Subcutaneous abdominal adipose tissue (tissue), 5 donors: ENCODE measurements around the gene SARM1.

Experiments used
- H3K27ac ChIP-seq: one replicate; pipeline ENCODE4 v1.7.0; 2013; ENCODE audit warnings: low read depth, mild to moderate bottlenecking, inconsistent platforms, low read length, moderate library complexity
- H3K27me3 ChIP-seq, 5 donors: one replicate each; pipeline ENCODE4 v1.7.0; 2013; ENCODE audit warnings: low read length in 5 of 5, inconsistent platforms in 1 of 5; ENCODE audit not compliant: control insufficient read depth in 5 of 5, insufficient read depth in 4 of 5
- H3K36me3 ChIP-seq, 5 donors: one replicate each; pipeline ENCODE4 v1.7.0; 2013; ENCODE audit warnings: low read length in 5 of 5; ENCODE audit not compliant: control insufficient read depth in 5 of 5, insufficient read depth in 5 of 5
- H3K4me1 ChIP-seq, 5 donors: one replicate each; pipeline ENCODE4 v1.7.0; 2013; ENCODE audit warnings: low read length in 5 of 5, mild to moderate bottlenecking in 3 of 5, moderate library complexity in 1 of 5; ENCODE audit not compliant: control insufficient read depth in 5 of 5, insufficient read depth in 5 of 5
- H3K4me3 ChIP-seq, 5 donors: one replicate each; pipeline ENCODE4 v1.7.0; 2013; ENCODE audit warnings: low read length in 5 of 5, low read depth in 1 of 5
- H3K9ac ChIP-seq, 5 donors: one replicate each; pipeline ENCODE4 v1.7.0; 2013; ENCODE audit warnings: low read length in 5 of 5, mild to moderate bottlenecking in 4 of 5, moderate library complexity in 3 of 5
- H3K9me3 ChIP-seq, 5 donors: one replicate each; pipeline ENCODE4 v1.7.0; 2013; ENCODE audit warnings: low read length in 5 of 5; ENCODE audit not compliant: control insufficient read depth in 5 of 5
- donor health status: healthy.
- donor health status: healthy.
- donor health status: healthy.
- donor health status: healthy.
- donor health status: healthy.

The SARM1 gene

GRCh38 chr17:28339431-28339830, 32.1 kb upstream of the SARM1 start:
- H3K9ac ChIP-seq: no peak overlapping the region
- no peaks in the 10 kb centered on the region for H3K27me3 ChIP-seq
- H3K9me3 ChIP-seq: no peaks in the 10 kb centered on the region
- H3K27ac ChIP-seq: no peak overlapping the region
- H3K36me3 ChIP-seq: peaks cover 0 to 53% (median 51%) of the 10 kb centered on the region in 5 donors
- no peak overlapping the region for H3K4me3 ChIP-seq
- peaks cover 15 to 51% (median 25%) of the 10 kb centered on the region in 5 donors for H3K4me1 ChIP-seq

DNA sequence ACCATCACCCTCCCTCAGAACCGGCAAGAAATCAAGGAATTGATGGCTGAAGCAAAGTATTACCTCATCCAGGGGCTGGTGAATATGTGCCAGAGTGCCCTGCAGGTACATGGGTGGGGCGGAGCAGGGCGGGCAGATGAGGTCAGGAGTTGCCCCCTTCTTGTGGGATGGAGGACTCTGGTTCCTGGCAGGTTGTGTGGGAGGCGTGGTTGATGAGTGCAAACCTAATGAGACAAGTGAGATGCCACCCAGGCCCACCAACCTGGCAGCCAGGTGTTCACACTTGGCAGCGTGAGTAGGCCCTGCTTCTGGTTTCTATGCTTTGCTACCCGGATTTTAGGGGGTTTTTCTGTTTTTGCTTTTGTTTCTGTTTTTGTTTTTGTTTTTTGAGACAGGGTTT, 31.1 kb upstream of the SARM1 start:
- no peak overlapping the region for H3K27ac ChIP-seq
- no peak overlapping the region for H3K9ac ChIP-seq
- no peaks in the 10 kb centered on the region for H3K9me3 ChIP-seq
- H3K36me3 ChIP-seq: peaks cover 0 to 62% (median 59%) of the 10 kb centered on the region in 5 donors
- no peak overlapping the region for H3K4me3 ChIP-seq
- peaks cover 10 to 53% (median 22%) of the 10 kb centered on the region in 5 donors for H3K4me1 ChIP-seq
- no peaks in the 10 kb centered on the region for H3K27me3 ChIP-seq

GRCh38 chr17:28341516-28341915, 30.0 kb upstream of the SARM1 start:
- no peak overlapping the region for H3K9ac ChIP-seq
- no peak overlapping the region for H3K4me3 ChIP-seq
- no peak overlapping the region for H3K27ac ChIP-seq
- peaks cover 0 to 73% (median 69%) of the 10 kb centered on the region in 5 donors for H3K36me3 ChIP-seq
- no peaks in the 10 kb centered on the region for H3K27me3 ChIP-seq
- peaks cover 7 to 47% (median 17%) of the 10 kb centered on the region in 5 donors for H3K4me1 ChIP-seq
- H3K9me3 ChIP-seq: no peaks in the 10 kb centered on the region

DNA sequence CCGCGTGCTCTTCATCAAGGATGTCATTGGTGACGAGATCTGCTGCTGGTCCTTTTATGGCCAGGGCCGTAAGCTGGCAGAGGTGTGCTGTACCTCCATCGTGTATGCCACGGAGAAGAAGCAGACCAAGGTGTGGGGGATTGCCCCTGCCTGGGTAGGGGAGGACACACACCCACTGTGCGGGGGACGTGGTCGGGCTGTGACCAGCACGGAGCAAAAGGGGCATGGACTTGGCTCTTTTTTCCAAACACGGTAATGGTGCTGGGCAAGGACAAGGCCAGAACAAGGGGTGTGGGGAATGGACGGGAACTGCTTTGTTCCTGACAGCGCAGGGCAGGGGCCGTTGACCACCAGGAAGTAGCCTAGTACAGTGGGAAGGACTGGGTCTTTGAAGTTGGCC, 29.2 kb upstream of the SARM1 start:
- no peak overlapping the region for H3K9ac ChIP-seq
- H3K27ac ChIP-seq: no peak overlapping the region
- H3K27me3 ChIP-seq: no peaks in the 10 kb centered on the region
- no peaks in the 10 kb centered on the region for H3K9me3 ChIP-seq
- H3K36me3 ChIP-seq: peaks cover 0 to 81% (median 76%) of the 10 kb centered on the region in 5 donors
- H3K4me3 ChIP-seq: no peak overlapping the region
- H3K4me1 ChIP-seq: peaks cover 2 to 44% (median 10%) of the 10 kb centered on the region in 5 donors

DNA sequence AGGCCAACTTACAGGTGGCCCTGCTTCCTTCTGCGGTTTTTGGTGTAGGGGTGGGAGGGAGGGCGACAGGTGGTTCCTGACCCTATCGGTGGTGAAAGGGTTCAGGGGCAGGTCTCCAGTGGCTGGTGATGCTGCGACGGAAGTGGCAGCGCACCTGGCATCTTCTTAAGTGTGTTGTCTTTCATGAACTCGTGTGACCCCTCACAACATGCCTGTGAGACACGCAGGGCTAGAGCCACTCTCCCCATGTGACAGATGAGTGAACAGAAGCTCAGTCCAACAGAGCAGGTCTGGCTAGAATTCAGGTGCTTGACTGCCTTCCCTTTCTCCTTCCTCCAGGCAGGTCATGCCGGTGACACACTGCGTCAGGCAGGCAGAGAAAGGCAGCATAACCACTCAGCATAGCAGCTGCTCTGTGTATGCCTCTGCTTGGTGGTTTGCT, 28.0 kb upstream of the SARM1 start:
- no peak overlapping the region for H3K9ac ChIP-seq
- peaks cover 0 to 93% (median 88%) of the 10 kb centered on the region in 5 donors for H3K36me3 ChIP-seq
- no peak overlapping the region for H3K27ac ChIP-seq
- H3K9me3 ChIP-seq: no peaks in the 10 kb centered on the region
- H3K27me3 ChIP-seq: no peaks in the 10 kb centered on the region
- H3K4me3 ChIP-seq: no peak overlapping the region
- peaks cover 0 to 36% (median 7%) of the 10 kb centered on the region in 5 donors for H3K4me1 ChIP-seq

- Histone ChIP-seq H3K4me1 (peaks cover 0 to 35% (median 7%) of the 10 kb centered on the region in 5 donors), H3K4me3 (no peak overlapping the region), H3K27me3 (no peaks in the 10 kb centered on the region), H3K9ac (no peak overlapping the region), H3K36me3 (peaks cover 0 to 98% (median 93%) of the 10 kb centered on the region in 5 donors), H3K9me3 (no peaks in the 10 kb centered on the region), H3K27ac (no peak overlapping the region)
Measured at GRCh38 chr17:28344011-28344410, 27.5 kb upstream of the SARM1 start.

- Histone ChIP-seq H3K4me1 (peaks cover 0 to 31% (median 7%) of the 10 kb centered on the region in 5 donors), H3K9me3 (no peaks in the 10 kb centered on the region), H3K27ac (no peak overlapping the region), H3K36me3 (peaks cover 0 to 99% (median 93%) of the 10 kb centered on the region in 5 donors), H3K9ac (no peak overlapping the region), H3K27me3 (no peaks in the 10 kb centered on the region), H3K4me3 (no peak overlapping the region)
Measured at GRCh38 chr17:28344435-28344901, 27.0 kb upstream of the SARM1 start.

GRCh38 chr17:28345419-28346198, 25.9 kb upstream of the SARM1 start:
- H3K9ac ChIP-seq: no peak overlapping the region
- peaks cover 0 to 27% (median 7%) of the 10 kb centered on the region in 5 donors for H3K4me1 ChIP-seq
- no peak overlapping the region for H3K27ac ChIP-seq
- no peak overlapping the region for H3K4me3 ChIP-seq
- H3K36me3 ChIP-seq: peaks cover 0 to 99% (median 93%) of the 10 kb centered on the region in 5 donors
- H3K27me3 ChIP-seq: no peaks in the 10 kb centered on the region
- no peaks in the 10 kb centered on the region for H3K9me3 ChIP-seq

DNA sequence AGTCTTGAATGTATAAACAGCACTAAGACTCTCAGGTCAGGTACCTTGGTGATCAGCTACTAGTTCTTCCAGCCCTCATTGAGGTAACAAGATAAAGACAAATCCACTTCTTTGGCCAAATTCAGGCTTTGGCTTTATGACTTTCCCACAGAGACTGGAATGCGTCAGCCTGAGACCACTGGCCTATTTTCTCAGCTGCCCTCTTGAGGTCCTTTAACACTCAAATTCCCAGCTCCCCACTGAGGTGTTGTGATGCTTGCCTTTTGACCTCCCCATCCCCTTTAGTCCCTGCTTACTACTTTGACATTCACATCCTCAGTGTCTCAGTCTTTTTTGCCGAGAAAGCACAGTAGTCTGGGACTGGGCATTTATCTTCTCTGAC, 25.3 kb upstream of the SARM1 start:
- peaks cover 0 to 99% (median 94%) of the 10 kb centered on the region in 5 donors for H3K36me3 ChIP-seq
- no peaks in the 10 kb centered on the region for H3K9me3 ChIP-seq
- H3K9ac ChIP-seq: no peak overlapping the region
- H3K27ac ChIP-seq: no peak overlapping the region
- no peaks in the 10 kb centered on the region for H3K27me3 ChIP-seq
- peaks cover 0 to 27% (median 7%) of the 10 kb centered on the region in 5 donors for H3K4me1 ChIP-seq
- no peak overlapping the region for H3K4me3 ChIP-seq

GRCh38 chr17:28346746-28347246, 24.7 kb upstream of the SARM1 start:
- no peak overlapping the region for H3K27ac ChIP-seq
- no peak overlapping the region for H3K4me3 ChIP-seq
- H3K36me3 ChIP-seq: peaks cover 1 to 99% (median 94%) of the 10 kb centered on the region in 5 donors
- H3K9me3 ChIP-seq: no peaks in the 10 kb centered on the region
- no peak overlapping the region for H3K9ac ChIP-seq
- H3K27me3 ChIP-seq: no peaks in the 10 kb centered on the region
- H3K4me1 ChIP-seq: peaks cover 0 to 27% (median 7%) of the 10 kb centered on the region in 5 donors
